Lower leg skin (tissue), 3 donors: ENCODE data around the gene SLC2A11.

Experiments used
- POLR2A ChIP-seq, 2 donors: fragments of 450-650 bp; IDR thresholded peaks; one replicate each; pipeline ENCODE4 v1.6.1; 2016 to 2017; ENCODE audit warnings: antibody characterized with exemption in 2 of 2, mild to moderate bottlenecking in 1 of 2, moderate library complexity in 1 of 2
- TF ChIP-seq, protein P1 (sequence below), 3 donors: fragments of 450-650 bp; IDR thresholded peaks; one replicate each; pipeline ENCODE4 v1.5.1; 2016; ENCODE audit warnings: antibody characterized with exemption in 3 of 3, mild to moderate bottlenecking in 3 of 3, moderate library complexity in 2 of 3

DNA sequence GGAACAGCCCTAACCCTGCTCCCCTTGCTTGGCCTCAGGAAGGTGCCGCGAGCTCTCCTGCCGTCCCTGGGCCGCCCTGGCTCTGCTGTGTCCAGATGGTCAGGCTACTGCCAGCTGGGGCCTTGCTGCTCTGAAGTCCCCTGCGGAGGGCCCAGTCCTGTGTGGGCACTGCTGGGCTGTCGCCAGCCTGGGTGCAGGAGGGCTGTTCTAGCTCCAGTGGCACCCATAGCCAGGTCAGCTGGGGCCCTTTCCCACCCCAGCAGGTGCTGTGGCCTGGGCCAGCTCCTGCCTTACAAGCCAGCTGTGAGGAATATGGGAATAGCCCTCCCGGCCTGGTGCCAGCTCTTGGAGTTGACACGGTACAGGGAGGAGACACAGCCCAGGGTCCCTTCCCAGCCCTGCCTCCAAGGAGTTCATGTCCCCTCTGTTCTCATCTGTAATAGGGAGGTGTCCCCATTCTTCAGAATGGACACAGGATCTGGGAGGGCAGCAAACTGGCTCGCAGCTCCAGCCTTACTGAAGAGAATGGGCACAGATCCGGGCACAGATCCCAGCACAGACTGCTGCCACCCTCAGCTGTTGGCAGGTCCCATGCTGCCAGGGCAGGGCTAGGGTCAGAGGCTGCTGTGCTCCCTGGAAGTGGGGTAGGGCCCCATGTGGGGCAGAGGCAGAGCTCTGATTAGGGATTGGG, 22.7 kb upstream of the SLC2A11 start:
- TF ChIP-seq, protein P1, sequence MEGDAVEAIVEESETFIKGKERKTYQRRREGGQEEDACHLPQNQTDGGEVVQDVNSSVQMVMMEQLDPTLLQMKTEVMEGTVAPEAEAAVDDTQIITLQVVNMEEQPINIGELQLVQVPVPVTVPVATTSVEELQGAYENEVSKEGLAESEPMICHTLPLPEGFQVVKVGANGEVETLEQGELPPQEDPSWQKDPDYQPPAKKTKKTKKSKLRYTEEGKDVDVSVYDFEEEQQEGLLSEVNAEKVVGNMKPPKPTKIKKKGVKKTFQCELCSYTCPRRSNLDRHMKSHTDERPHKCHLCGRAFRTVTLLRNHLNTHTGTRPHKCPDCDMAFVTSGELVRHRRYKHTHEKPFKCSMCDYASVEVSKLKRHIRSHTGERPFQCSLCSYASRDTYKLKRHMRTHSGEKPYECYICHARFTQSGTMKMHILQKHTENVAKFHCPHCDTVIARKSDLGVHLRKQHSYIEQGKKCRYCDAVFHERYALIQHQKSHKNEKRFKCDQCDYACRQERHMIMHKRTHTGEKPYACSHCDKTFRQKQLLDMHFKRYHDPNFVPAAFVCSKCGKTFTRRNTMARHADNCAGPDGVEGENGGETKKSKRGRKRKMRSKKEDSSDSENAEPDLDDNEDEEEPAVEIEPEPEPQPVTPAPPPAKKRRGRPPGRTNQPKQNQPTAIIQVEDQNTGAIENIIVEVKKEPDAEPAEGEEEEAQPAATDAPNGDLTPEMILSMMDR (IDR thresholded peaks at IDR 0.05) = no peak
- no peak for TF ChIP-seq POLR2A (IDR thresholded peaks at IDR 0.05)
